Loucy (cell line): ENCODE results near the gene MSANTD7.

ENCODE experiments used
- H2AFZ ChIP-seq: fragments of 200-600 bp; sonication (generic); 2 replicates; pipeline ENCODE4 v1.6.0; 2016; ENCODE audit warnings: antibody characterized with exemption, mild to moderate bottlenecking, low read length, moderate library complexity
- H3F3A ChIP-seq: fragments of 200-600 bp; 2 replicates; pipeline ENCODE4 v1.6.0; 2016; ENCODE audit warnings: antibody characterized with exemption, low read depth, mild to moderate bottlenecking
- H3K27me3 ChIP-seq: fragments of 200-600 bp; sonication (generic); 2 replicates; pipeline ENCODE4 v1.6.1; 2014; ENCODE audit warnings: low read length, mild to moderate bottlenecking; ENCODE audit not compliant: insufficient read depth, poor library complexity, severe bottlenecking
- H3K36me3 ChIP-seq: fragments of 200-600 bp; sonication (generic); 2 replicates; pipeline ENCODE4 v1.6.1; 2016; ENCODE audit warnings: low read length; ENCODE audit not compliant: insufficient read depth
- H3K4me1 ChIP-seq: fragments of 200-600 bp; sonication (generic); 2 replicates; pipeline ENCODE4 v1.5.1; 2014; ENCODE audit warnings: low read length, mild to moderate bottlenecking; ENCODE audit not compliant: insufficient read depth, poor library complexity, severe bottlenecking
- H3K4me2 ChIP-seq: fragments of 200-600 bp; sonication (generic); 2 replicates; pipeline ENCODE4 v1.6.0; 2014; ENCODE audit warnings: antibody characterized with exemption, low read length, low read depth, mild to moderate bottlenecking; ENCODE audit not compliant: poor library complexity, severe bottlenecking
- H3K4me3 ChIP-seq: fragments of 200-600 bp; sonication (generic); 2 replicates; pipeline ENCODE4 v1.5.1; 2014; ENCODE audit warnings: low read length, mild to moderate bottlenecking, mixed read lengths; ENCODE audit not compliant: poor library complexity, severe bottlenecking
- H3K79me2 ChIP-seq: fragments of 200-600 bp; sonication (generic); 2 replicates; pipeline ENCODE4 v1.6.1; 2014; ENCODE audit warnings: low read length; ENCODE audit not compliant: insufficient read depth
- H3K9ac ChIP-seq: fragments of 200-600 bp; sonication (generic); 2 replicates; pipeline ENCODE4 v1.6.0; 2014; ENCODE audit warnings: mild to moderate bottlenecking, low read depth, low read length, moderate library complexity; ENCODE audit not compliant: poor library complexity, severe bottlenecking
- H3K9me2 ChIP-seq: fragments of 200-600 bp; sonication (generic); replicated peaks from 2 replicates; pipeline ENCODE4 v1.6.1; 2016; ENCODE audit warnings: low read depth, low read length, mixed read lengths
- H3K9me3 ChIP-seq: fragments of 200-600 bp; sonication (generic); 2 replicates; pipeline ENCODE4 v1.6.1; 2014; ENCODE audit warnings: mild to moderate bottlenecking, antibody characterized with exemption, low read length, low read depth; ENCODE audit not compliant: insufficient read depth
- H4K20me1 ChIP-seq: fragments of 200-600 bp; sonication (generic); 2 replicates; pipeline ENCODE4 v1.6.0; 2014; ENCODE audit warnings: antibody characterized with exemption, low read length, mild to moderate bottlenecking; ENCODE audit not compliant: insufficient read depth, poor library complexity, severe bottlenecking
- EZH2phosphoT487 ChIP-seq: fragments of 200-600 bp; IDR thresholded peaks from 2 replicates; pipeline ENCODE4 v1.6.1; 2018; ENCODE audit warnings: antibody characterized with exemption, mild to moderate bottlenecking, moderate library complexity, borderline replicate concordance
- TF ChIP-seq, protein P1 (sequence below): fragments of 200-600 bp; sonication (generic); conservative IDR thresholded peaks from 2 replicates; pipeline ENCODE4 v1.5.1; 2014; ENCODE audit warnings: mild to moderate bottlenecking, antibody characterized with exemption, low read length

The MSANTD7 gene

DNA sequence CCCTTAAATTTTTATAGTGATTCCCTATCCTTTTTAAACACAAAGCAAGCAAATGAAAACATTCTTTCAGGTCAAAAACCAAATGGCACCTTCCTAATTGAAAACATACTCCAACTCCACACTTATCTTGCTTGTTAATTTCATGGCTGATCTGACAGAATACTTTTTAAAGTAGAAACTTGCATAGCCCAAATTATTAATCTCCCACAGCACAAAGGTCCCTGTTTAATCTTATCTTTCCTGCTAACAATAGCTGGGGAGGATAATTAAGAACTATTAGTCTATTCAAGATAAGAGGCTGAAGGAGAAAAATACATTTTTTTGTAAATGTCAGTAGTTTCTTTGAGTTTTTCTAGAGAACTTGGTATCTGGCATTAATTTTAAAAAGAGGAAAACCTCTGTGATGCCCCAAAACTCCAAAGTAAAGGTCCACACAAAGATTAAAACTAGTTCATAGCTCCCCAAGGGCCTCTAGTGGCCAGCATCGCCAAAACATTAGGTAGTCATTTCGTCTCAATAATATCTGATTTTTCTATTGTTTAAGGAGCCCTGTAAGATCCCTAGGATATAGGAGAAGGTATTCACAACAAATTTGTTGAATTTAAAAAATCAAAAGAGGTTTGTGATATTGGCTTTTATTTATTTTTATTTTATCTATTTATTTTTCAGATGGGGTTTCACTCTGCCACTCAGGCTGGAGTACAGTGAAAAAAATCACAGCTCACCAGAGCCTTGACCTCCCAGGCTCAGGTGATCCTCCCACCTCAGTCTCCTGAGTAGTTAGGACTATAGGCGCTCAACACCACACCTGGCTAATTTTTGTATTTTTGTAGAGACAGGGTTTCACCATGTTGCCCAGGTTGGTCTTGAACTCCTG is 15.0 kb upstream of the MSANTD7 start:
- no peaks in the 10 kb centered on the region for H3K27me3 ChIP-seq
- no peaks in the 10 kb centered on the region for H3K9me3 ChIP-seq
- no peaks in the 10 kb centered on the region for H3K36me3 ChIP-seq
- no peaks in the 10 kb centered on the region for H3F3A ChIP-seq
- no peak overlapping the region for H3K4me2 ChIP-seq
- no peaks in the 10 kb centered on the region for H4K20me1 ChIP-seq
- no peak overlapping the region for H2AFZ ChIP-seq
- no peaks in the 10 kb centered on the region for H3K4me1 ChIP-seq
- H3K79me2 ChIP-seq = no peaks in the 10 kb centered on the region
- no peak overlapping the region for H3K4me3 ChIP-seq
- TF ChIP-seq, protein P1, sequence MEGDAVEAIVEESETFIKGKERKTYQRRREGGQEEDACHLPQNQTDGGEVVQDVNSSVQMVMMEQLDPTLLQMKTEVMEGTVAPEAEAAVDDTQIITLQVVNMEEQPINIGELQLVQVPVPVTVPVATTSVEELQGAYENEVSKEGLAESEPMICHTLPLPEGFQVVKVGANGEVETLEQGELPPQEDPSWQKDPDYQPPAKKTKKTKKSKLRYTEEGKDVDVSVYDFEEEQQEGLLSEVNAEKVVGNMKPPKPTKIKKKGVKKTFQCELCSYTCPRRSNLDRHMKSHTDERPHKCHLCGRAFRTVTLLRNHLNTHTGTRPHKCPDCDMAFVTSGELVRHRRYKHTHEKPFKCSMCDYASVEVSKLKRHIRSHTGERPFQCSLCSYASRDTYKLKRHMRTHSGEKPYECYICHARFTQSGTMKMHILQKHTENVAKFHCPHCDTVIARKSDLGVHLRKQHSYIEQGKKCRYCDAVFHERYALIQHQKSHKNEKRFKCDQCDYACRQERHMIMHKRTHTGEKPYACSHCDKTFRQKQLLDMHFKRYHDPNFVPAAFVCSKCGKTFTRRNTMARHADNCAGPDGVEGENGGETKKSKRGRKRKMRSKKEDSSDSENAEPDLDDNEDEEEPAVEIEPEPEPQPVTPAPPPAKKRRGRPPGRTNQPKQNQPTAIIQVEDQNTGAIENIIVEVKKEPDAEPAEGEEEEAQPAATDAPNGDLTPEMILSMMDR = peak; percentile 83
- TF ChIP-seq EZH2phosphoT487 = no peak
- H3K9me2 ChIP-seq = no peaks in the 10 kb centered on the region
- no peak overlapping the region for H3K9ac ChIP-seq

DNA sequence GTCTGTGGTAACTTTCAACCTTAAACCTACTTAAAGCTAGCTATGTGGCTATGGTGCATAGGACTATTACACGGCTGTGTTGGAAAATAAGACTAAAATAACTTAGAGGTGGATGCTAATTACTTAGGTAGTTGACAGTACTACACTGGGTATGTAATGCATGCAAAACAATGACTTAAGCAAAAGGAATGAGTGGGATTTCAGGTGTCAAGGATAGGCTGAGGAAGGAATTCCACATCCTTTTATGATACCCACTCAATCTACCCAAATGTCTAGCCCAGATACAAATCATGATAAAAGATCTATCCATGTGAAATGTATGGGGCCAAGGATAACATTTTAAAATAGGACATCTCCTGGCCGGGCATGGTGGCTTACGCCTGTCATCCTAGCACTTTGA is 14.1 kb upstream of the MSANTD7 start:
- Histone ChIP-seq H3K9me2 (no peaks in the 10 kb centered on the region), H3K4me1 (no peaks in the 10 kb centered on the region), H3K79me2 (no peaks in the 10 kb centered on the region), H4K20me1 (no peaks in the 10 kb centered on the region), H3F3A (no peaks in the 10 kb centered on the region), H3K27me3 (no peaks in the 10 kb centered on the region), H3K36me3 (no peaks in the 10 kb centered on the region), H3K9me3 (no peaks in the 10 kb centered on the region), H3K4me3 (no peak overlapping the region), H3K9ac (no peak overlapping the region), H2AFZ (no peak overlapping the region), H3K4me2 (no peak overlapping the region)
- TF ChIP-seq EZH2phosphoT487 = no peak
- TF ChIP-seq, protein P1 = no peak

GRCh38 chr10:14826076-14826829 is 11.9 kb upstream of the MSANTD7 start:
- no peaks in the 10 kb centered on the region for H3K9me3 ChIP-seq
- H3K27me3 ChIP-seq = no peaks in the 10 kb centered on the region
- TF ChIP-seq, protein P1 = no peak
- H3F3A ChIP-seq = no peaks in the 10 kb centered on the region
- H3K4me3 ChIP-seq = no peak overlapping the region
- H3K9ac ChIP-seq = no peak overlapping the region
- no peak overlapping the region for H3K4me2 ChIP-seq
- H3K36me3 ChIP-seq = no peaks in the 10 kb centered on the region
- H4K20me1 ChIP-seq = no peaks in the 10 kb centered on the region
- H3K4me1 ChIP-seq = no peaks in the 10 kb centered on the region
- H3K79me2 ChIP-seq = no peaks in the 10 kb centered on the region
- peak overlapping the region; percentile 3; the same call in 1 of the 2 replicates for H2AFZ ChIP-seq
- no peaks in the 10 kb centered on the region for H3K9me2 ChIP-seq
